ENCODE results near the gene TRIM48.
"Not testable (repeated sequence)": the region's sequence is repeated elsewhere in the genome, so short reads cannot be mapped to it uniquely, and the experiment has no call there.

GRCh38 chr11:55238316-55238715 is 23.6 kb upstream of the TRIM48 start:
- not testable (repeated sequence) for TF ChIP-seq EP300, POLR2A (IDR thresholded peaks at IDR 0.05)
